T follicular helper cell (primary cell): ENCODE results near the gene SLC25A26.

ENCODE experiments used
- DNase-seq: peaks from one replicate; pipeline ENCODE4 v3.0.0-alpha.2; 2020; ENCODE audit warnings: low read depth

Gene SLC25A26

DNA sequence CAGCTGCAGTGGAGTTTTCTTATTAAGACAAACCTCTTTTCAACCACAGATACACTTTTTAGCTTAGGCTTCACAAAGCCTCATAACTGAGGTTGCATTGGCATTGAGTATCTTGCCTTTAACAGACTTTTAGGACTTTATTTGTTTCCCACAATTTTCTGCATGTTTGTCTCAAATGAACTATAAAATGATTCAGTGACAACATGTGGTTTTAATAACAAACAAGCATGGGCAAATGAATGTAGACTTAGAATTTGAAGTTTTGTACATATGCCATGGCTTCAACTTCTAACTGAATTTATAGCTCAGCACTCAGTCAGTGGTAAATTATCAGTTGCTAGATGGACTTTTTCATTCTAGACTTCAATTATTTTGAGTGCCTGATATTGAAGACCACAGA, 101.6 kb downstream of the SLC25A26 start:
- DNase-seq: no peak

DNA sequence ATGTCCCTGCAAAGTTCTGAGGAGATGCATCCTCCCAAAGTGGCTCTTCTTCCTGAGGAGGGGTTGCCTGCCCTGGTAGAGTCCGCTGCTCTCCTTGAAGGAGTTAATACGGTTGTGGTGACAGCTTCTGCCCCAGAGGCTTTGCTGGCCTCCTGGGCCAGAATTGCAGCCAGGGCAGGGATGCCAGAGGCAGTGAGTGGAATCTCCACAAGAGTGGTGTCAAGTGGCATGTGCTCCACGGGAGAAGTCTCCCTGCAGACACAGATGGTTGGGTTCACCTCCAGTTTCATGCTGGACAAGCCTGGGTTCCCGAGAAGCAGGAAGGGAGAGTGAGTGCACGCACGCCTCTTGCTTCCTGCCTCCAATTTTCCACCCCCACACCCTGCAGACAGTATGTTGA, 105.5 kb downstream of the SLC25A26 start:
- DNase-seq: no peak

DNA sequence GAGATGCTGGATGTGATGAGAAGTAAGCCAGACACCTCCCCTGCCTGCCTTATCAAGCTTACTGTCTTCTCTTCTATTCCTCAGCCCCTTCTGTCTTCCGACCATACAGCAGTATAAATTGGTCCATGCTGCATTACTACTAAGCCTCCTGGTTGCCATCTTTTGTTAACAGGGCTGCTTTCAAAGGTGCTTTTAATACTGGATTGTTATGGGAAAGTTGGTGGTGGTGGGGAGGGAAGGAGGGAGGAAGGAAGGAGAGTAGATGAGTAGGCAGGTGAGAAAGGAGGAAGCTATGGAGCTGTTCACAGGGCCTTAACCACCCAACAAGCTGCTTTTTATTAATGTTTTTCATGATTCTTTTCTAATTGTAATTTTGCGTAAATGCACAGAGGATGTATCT, 114.9 kb downstream of the SLC25A26 start:
- DNase-seq: no peak

DNA sequence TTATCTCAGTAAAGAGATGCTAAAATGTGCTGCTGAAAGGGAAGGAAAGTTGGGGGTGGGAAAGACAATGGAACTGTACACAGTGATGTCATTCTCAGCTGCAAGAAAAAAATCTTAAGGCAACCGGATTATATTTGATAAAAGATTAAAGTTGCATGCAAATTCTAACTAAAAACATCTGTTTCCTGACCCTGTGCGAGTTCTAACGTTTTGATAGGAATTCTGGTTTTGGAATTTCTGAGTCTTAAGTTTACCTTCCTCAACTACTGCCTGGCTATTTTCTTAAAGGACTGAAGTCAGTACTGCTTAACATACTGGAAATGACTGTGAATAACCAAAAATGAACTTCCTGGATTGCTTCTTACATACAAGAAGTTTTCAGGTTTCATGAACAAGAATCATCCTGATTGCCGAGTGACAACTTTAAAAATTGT, 115.5 kb downstream of the SLC25A26 start:
- no peak for DNase-seq

DNA sequence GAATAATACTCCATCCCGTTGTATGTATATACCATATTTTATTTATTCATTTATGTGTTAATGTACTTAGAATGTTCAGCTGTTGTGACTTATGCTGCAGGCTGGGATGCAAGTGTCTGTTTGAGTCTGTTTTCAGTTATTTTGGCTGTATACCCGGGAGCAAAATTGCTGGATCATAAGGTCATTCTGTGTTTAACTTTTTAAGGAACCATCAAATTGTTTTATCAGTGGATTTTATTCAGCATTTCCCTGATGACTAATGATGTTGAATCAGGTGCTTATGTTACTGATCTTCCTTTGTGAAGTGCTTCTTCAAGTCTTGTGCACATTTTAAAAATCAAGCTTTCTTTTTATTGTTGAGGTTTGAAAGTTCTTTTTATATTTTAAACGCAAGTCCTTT, 118.1 kb downstream of the SLC25A26 start:
- DNase-seq: no peak

DNA sequence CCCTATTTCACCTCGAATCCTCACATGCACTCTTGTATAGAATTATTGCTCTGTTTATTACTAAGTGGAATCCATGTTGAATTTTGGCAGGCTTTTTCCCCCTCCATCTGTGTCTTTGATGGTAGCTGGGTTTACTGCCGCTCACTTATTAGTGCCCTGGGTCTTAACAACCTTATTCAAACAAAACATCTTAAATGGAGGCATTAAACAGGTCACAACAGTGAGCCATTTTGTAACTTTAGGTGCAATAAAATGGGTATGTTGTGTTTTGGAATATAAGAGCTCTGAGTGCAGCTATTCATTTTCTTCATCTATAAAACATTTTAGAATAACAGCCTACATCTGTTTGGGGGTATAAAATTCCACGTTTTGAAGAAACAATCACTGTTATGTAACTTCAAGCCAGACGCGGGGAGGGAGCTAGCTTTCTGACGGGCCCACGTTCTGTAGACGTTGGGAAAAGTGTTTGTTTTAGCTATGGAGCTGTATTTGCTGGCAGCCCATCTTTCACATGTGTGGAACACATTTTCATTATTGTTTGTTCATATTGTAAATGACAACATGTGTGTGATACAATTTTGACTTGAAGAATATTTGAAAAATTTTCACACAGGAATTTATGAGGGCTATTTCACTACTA, 122.0 kb downstream of the SLC25A26 start:
- DNase-seq: no peak

DNA sequence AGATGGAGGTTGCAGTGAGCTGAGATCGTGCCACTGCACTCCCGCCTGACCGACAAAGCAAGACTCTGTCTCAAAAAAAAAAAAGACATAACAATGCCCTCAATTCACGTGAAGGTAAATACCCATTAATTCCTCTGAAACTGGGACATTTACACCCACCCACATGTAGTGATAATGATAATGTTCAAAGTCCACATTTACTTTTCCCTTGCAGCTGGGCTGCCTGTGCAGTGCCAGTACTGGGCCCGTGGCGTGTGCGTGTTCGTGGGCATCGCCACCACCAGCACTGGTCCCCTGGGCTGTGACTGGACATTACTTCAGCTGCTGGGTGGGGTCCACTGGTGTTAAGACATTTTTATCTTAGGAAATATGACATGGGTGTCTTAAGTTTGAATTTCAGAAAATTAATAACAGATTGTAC, 123.6 kb downstream of the SLC25A26 start:
- no peak for DNase-seq

DNA sequence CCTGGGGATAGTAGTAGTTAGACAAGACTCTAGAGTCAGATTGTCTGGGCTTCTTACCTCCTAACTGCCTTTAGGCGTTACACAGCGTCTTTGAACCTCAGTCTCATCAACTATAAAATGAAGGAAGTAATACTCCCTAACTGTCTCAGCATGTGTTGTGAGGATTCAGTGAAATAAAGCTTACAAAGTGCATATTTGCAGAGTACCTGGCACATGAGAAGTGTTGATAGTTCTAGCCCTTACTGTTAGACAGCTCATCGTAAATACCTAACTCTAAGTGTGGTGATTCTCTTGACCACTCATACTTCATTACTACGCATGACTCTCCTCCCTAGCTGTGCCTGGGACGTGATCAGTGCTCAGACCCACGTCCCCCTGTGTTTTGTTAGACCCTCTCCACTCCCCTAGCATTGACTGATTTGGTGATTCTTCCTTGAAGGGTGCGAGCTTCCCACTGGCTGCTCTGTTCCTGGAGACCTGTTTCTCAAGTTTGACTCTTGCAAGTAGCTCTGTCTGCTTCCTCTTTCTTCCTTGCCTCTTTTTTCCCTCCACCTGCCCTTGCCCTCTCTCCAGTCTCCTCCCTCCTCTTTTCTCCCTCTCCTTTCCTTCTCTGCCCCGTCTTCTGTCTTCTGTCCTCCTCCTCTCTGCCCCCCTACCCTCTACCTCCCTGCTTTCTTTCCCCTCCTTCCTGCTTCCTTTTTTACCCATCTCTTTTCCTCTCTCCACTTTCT, 124.2 kb downstream of the SLC25A26 start:
- DNase-seq: no peak

DNA sequence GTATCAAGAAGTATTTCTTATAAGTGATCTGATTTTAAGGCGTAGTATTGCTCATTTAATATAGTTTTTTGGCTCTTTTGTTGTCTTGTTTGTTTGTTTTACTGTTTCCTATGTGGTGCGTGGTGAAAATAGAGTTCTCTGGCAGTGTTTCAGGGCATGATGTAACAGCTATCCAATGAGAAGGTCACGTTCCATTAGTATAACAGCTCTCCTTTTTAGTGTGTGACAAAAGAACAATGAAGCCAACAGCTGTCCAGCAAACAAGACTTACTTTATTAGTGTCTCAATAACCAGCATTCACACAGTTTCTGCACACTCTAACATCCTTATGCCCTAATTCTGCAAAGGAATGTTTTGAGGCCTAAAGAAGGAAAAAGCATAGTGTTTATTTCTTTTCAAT, 127.9 kb downstream of the SLC25A26 start:
- DNase-seq: no peak

DNA sequence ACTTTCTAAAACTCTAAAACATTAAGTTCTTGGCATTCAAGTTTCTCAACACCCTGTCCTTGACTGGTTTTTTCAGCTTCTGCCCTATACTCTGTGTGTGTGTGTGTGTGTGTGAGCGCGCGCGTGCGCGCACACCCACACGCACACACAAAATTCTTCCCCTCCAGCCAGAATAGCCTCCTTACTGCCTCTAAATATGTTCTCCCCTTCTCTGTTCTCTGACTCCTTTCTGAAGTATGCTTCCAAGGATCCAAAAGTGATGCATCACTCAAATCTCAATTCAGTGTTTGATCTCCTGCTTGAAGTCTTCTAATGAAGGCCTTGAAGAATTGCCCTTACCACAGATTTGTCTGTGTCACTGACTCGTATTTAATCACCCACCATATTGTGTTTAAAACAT, 129.8 kb downstream of the SLC25A26 start:
- DNase-seq: no peak

DNA sequence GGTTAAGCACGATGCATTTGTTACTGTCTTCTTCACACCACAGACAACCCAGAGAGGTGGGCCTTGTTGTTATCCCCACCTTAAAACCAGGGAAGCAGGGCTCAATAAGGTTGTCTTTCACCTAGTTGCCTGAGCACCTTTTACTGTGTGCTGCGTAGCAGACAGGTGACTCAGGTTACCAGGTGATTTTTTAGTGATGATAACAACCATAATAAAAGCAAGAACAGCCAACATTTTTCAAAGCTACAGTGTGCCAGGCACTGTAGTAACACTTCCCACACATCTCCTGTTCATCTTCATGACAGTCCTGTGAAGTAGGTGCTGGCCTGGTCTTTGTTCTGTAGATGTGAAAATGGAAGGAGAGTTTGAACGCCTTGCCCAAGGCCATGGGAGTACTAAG, 132.2 kb downstream of the SLC25A26 start:
- no peak for DNase-seq

DNA sequence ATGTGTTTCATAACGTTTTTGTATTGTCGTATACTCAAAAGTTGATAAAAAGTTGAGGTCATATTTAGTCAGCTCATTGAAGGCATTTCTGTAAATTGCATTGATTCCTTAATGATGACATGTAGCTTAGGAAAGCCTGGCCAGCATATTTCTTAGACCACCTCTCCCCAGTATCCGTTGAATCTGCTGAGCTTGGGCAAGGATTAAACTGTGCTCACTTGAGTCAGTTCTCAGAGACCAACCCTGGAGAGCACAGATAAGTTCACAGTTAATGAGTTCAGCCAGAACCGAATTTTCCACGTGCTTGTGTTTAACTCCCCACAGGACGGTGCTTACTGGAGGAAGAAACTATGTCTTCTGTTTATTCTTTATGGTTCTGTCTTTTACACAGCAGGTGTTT, 132.7 kb downstream of the SLC25A26 start:
- DNase-seq: no peak

DNA sequence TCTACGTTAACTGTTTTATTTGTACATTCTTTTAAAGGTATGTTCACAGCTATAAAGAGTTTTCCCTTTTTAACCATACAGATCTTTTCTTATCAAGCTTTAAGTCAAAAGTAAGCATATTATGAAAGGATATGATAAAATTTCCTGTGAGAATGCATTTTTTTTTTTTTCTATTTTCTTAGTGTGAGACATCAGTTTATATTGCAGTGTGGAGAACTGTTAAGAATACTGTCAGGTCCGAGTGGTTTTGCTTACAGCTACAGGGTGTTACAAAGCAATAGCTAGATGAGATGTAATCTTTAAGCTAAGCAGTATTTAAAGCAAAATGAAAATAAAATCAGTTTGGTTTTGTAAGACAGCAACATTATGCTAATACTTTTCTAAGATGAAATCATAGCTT, 133.2 kb downstream of the SLC25A26 start:
- DNase-seq: no peak

DNA sequence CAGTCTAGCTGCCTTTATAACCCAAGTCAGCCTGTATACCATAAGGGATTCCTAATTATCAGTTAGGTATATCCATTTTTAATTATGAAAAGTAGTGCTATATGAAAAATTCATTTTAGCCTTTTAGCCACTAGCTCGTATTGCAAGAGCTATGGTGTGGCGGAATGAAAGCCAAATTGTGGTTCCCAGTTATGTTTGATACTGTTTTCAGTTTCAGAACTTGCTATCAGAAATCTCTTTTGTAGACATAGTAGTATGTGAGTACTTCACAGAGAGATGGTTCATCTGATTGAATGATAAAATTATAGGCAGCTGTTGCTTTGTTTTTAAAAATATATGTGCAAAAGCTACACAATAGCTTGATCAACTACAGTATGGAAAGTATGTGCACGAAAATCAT, 134.6 kb downstream of the SLC25A26 start:
- no peak for DNase-seq

DNA sequence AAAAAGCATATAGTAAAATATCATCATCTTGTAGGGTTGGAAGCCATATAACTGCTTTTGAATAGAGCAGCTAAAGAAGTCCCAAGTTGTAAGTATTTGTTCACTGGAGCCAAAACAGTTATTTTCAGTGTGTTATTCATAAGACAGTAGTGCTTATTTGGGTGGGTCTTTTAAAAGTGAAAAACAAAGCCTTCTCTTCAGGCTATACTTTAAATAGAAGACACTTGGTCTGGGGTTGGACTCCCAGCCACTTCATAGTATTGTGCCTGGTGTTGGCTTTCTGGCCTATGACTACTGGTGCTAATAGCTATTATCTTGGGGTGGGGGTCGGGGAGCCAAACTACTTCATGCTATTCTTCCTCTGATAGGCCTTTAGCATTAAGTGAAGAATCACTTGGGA, 135.2 kb downstream of the SLC25A26 start:
- DNase-seq: no peak

DNA sequence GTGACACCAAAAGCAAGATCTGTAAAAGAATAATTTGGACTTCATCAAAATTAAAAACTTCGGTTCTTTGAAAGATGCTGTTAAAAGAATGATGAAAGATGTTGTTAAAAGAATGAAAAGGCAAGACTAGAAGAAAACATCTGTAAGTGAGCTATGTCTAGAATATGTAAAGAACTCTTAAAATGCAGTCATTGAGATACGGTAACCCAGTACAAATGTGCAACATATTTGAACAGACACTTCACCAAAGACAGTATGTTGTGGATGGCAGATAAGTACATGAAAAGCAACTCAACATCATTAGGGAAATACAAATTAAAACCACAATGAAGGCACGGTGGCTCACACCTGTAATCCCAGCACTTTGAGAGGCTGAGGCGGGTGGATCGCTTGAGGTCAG, 140.6 kb downstream of the SLC25A26 start:
- DNase-seq: no peak

DNA sequence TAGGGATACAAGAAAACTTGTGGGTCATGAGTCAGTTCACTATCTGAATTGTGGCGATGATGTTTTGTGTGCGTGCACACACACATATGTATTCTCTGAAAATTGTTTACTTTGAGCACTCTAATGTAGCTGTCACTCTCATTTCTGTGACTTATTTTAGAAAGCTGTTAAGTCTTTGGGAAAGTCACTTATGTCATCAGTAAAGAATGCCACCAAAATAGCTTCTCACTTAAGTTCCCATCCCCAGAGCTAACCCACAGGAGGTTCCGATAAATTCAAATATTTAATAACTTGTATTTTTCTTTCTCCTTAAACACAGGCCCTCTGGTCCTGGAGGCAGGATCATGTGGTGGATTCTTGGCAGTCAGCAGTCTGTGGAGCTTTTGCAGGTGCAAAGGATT, 141.7 kb downstream of the SLC25A26 start:
- no peak for DNase-seq

DNA sequence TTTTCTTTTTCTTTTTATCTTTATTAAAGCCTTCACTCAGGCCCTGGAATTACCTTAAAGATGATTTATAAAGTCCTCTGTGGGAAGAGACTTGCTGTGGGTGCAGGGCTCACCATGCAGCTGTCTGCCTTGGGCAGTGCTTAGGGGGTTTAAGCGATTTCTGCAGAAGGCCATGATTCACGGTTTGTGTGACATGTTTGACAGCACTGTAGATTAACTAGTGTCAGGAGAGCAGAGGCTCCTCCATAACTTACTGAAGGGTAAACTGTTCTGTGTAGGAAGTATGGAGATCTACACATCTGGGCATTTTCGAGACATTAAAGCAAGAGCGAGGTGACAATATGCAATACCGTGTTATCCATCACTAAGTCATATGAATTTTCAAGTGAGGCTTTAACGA, 142.3 kb downstream of the SLC25A26 start:
- no peak for DNase-seq

DNA sequence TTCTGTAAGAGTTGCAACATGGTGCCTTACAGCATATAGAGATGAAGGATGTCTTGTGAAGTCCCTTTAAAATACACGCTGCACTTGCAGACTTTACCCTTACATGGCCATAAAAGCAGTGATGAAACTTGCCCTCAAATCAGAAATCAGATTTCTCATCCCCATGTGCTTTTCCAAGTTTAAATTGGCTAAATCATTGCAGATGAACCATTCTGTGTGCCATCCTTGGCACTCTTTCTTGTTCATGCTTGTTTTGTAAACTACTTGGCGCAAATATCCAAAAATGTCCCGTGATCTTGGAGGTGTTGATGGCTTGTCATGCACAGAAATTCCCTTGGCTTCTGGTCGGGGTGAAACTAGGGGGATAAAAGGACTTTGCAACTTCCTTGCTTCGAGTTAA, 144.3 kb downstream of the SLC25A26 start:
- no peak for DNase-seq

DNA sequence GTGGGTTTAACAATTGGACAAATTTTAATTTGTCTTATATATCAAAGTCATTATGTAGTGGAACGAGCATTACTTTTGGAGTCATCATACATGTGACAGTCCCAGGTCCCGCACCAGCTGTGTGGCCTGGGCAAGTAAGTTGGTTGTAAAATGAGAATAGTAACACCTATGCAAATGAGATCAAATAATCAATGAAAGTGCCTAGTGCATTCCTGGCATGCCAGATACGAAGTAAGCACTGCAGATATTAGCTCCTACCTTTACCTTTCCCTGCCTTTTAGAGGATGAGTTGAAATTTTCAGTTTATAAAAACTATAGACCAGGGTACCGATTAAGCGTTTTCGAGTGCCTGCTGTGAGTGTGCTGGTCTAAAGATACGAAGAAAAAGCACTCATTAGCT, 145.9 kb downstream of the SLC25A26 start:
- no peak for DNase-seq

DNA sequence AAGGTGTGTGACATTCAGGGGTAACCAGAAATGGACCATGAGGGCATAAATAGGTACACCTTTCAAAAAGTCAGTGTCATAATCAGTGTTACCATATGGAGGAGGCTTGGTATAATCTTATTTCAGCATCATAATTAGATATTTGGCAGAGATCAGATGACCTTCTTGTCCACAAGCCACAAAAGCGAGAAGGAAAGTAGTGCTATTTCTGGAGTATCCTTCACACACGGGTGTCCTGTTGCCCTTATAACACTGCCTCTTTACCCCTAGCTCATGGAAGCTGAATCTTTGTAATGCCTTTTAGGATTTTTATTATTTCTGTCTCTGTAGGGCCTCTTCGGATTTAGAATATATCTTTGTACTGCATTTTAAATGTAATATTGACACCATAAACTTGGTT, 147.2 kb downstream of the SLC25A26 start:
- DNase-seq: no peak

DNA sequence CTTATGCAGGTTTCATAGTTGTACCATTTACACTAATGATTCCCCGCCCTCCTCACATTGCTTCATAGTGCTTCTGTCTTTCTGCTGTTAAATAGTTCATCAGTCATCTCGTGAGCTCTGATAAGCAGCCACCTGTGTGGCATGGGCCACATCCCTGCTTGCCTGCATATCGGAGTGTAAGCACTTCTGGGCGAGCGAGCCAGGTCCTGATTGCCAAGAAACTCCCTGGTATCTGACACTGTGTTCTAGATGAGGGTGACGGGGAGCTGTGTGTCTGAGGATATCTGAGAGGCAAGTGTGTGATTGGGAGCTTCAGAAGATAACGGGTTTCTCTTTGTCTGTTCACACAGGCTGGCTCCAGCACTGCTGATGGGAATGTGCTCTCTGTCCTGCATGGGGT, 149.4 kb downstream of the SLC25A26 start:
- no peak for DNase-seq

DNA sequence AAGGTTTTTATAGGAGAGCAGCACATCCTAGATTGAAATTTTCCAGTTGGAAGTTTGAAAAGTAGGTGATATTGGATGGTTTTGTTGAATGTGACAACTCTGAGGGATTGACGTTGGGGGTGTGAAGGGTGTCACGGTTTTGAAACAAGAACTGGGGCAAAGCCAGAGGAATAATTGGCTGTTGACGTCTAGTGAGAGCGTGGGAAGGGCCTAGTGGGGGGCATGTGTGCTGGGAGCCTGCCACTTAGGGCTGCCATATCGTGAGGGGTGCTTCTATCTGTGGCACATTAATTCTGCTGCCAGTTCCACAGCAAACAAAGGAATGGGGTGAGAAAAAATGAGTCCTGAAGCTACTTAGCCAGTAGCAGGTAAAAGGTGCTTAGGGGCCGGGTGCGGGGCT, 150.6 kb downstream of the SLC25A26 start:
- DNase-seq: no peak
